ENCODE data around the gene RUNX2.

RUNX2 gene

DNA sequence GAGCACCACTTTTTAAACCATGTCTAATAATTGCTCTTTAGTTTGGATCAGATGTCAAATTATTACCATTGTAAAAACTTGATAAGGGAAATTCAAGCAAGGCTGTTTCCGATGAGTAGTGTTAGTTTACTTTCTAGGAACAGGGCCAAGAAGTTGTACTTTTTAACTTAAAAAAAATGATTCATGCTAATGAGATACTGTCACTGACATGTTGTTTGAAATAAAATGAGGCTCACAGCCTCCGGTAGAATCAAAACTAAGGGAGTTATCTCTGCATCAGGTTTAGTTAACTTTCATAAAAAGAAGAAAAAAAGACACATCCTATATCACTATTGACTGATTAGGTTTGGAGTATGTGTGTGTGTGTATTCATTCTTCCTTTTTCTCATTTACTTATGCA is 104.8 kb downstream of the RUNX2 start:
- H3K9ac ChIP-seq = no peak overlapping the region
- H3K27ac ChIP-seq = no peak overlapping the region
- peaks cover 4 to 25% (median 8%) of the 10 kb centered on the region in 11 experiments; a peak in 19 of 22 replicates for H3K27me3 ChIP-seq
- no peaks in the 10 kb centered on the region for H3K36me3 ChIP-seq
- H4K20me1 ChIP-seq = no peaks in the 10 kb centered on the region
- no peak for TF ChIP-seq Cebpa-rat (IDR thresholded peaks at IDR 0.05)
- H3K9me3 ChIP-seq (replicated peaks in 1 of 11) = no peaks in the 10 kb centered on the region
- H3K4me3 ChIP-seq = no peak overlapping the region
- H3K4me1 ChIP-seq = peaks cover 12 to 55% (median 35%) of the 10 kb centered on the region in 10 experiments; a peak in 19 of 20 replicates
- H3K4me2 ChIP-seq = no peak overlapping the region; a peak in 1 of 22 replicates

GRCh38 chr6:45433533-45434380 is 105.6 kb downstream of the RUNX2 start:
- H3K4me2 ChIP-seq = peak overlapping the region in 8 of 11 experiments; percentile 5 to 77 (median 36); a peak in 10 of 22 replicates
- no peak overlapping the region for H3K4me3 ChIP-seq
- H3K27ac ChIP-seq = peak overlapping the region in 2 of 11 experiments; percentile 19 to 21; a peak in 2 of 22 replicates
- no peak overlapping the region for H3K9ac ChIP-seq
- no peaks in the 10 kb centered on the region for H3K9me3 ChIP-seq (replicated peaks in 1 of 11)
- no peak for TF ChIP-seq Cebpa-rat (IDR thresholded peaks at IDR 0.05)
- no peaks in the 10 kb centered on the region for H3K36me3 ChIP-seq
- peaks cover 0 to 17% (median 1%) of the 10 kb centered on the region in 11 experiments; a peak in 7 of 22 replicates for H3K27me3 ChIP-seq
- peaks cover 12 to 60% (median 43%) of the 10 kb centered on the region in 10 experiments; a peak in 19 of 20 replicates for H3K4me1 ChIP-seq
- no peaks in the 10 kb centered on the region for H4K20me1 ChIP-seq

- Histone ChIP-seq H3K9ac (no peak overlapping the region), H3K4me2 (peak overlapping the region in 5 of 11 experiments; percentile 19 to 77 (median 52); a peak in 9 of 22 replicates), H3K9me3 (replicated peaks in 1 of 11) (no peaks in the 10 kb centered on the region), H3K4me3 (no peak overlapping the region), H4K20me1 (no peaks in the 10 kb centered on the region), H3K36me3 (no peaks in the 10 kb centered on the region), H3K27me3 (peaks cover 0 to 12% (median 0%) of the 10 kb centered on the region in 11 experiments; a peak in 3 of 22 replicates), H3K27ac (peak overlapping the region in 2 of 11 experiments; percentile 19 to 21; a peak in 2 of 22 replicates), H3K4me1 (peaks cover 12 to 66% (median 48%) of the 10 kb centered on the region in 10 experiments; a peak in 19 of 20 replicates)
- no peak for TF ChIP-seq Cebpa-rat (IDR thresholded peaks at IDR 0.05)
Observed at GRCh38 chr6:45434381-45434700, 106.2 kb downstream of the RUNX2 start.

GRCh38 chr6:45436544-45437438 is 108.7 kb downstream of the RUNX2 start:
- Histone ChIP-seq H3K27me3 (0 out of 22 replicates have a peak, but pooled peaks cover 0 to 1% (median 0%) of the 10 kb centered on the region in 11 experiments), H3K4me3 (peak overlapping the region in 3 of 10 experiments; percentile 7 to 22 (median 8); a peak in 3 of 20 replicates), H3K27ac (peak overlapping the region in 10 of 11 experiments; percentile 52 to 83 (median 68); a peak in 20 of 22 replicates), H4K20me1 (no peaks in the 10 kb centered on the region), H3K9ac (peak overlapping the region in 7 of 11 experiments; percentile 25 to 65 (median 42); a peak in 12 of 22 replicates), H3K4me1 (peaks cover 12 to 78% (median 49%) of the 10 kb centered on the region in 10 experiments; a peak in 19 of 20 replicates), H3K36me3 (no peaks in the 10 kb centered on the region), H3K9me3 (replicated peaks in 1 of 11) (no peaks in the 10 kb centered on the region), H3K4me2 (peak overlapping the region; percentile 30 to 78 (median 52); a peak in 21 of 22 replicates)
- TF ChIP-seq Cebpa-rat (IDR thresholded peaks at IDR 0.05) = 0 out of 22 replicates have a peak, but pooled peaks of 2 of the 11 experiments have one; percentile 8 to 22

DNA sequence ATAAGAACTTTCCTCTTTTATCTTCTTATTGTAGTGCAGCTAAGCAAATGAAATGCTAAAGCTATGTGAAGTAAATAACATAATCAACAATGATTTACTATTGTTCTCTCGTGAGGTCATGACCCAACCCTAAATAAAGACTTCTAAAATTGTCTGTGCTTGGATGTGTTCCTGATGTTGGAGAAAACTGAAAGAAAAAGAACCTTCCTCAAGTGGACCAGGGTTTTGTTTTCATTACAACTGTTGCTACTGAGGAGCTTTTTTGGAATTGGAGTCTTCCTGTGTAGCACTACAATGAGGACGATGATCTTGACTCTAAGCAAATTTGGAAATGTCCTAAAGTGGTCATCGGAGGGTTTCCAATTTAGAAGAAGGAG is 109.3 kb downstream of the RUNX2 start:
- no peak for TF ChIP-seq Cebpa-rat (IDR thresholded peaks at IDR 0.05)
- H3K27ac ChIP-seq = peak overlapping the region in 10 of 11 experiments; percentile 52 to 83 (median 68); a peak in 19 of 22 replicates
- peaks cover 12 to 84% (median 49%) of the 10 kb centered on the region in 10 experiments; a peak in 19 of 20 replicates for H3K4me1 ChIP-seq
- 0 out of 20 replicates have a peak overlapping the region, but pooled peaks of 1 of the 10 experiments have one; percentile 8 for H3K4me3 ChIP-seq
- no peaks in the 10 kb centered on the region for H3K27me3 ChIP-seq
- H3K9ac ChIP-seq = peak overlapping the region in 6 of 11 experiments; percentile 25 to 65 (median 46); a peak in 10 of 22 replicates
- no peaks in the 10 kb centered on the region for H3K9me3 ChIP-seq (replicated peaks in 1 of 11)
- no peaks in the 10 kb centered on the region for H4K20me1 ChIP-seq
- H3K36me3 ChIP-seq = no peaks in the 10 kb centered on the region
- peak overlapping the region; percentile 30 to 78 (median 52); a peak in 21 of 22 replicates for H3K4me2 ChIP-seq

DNA sequence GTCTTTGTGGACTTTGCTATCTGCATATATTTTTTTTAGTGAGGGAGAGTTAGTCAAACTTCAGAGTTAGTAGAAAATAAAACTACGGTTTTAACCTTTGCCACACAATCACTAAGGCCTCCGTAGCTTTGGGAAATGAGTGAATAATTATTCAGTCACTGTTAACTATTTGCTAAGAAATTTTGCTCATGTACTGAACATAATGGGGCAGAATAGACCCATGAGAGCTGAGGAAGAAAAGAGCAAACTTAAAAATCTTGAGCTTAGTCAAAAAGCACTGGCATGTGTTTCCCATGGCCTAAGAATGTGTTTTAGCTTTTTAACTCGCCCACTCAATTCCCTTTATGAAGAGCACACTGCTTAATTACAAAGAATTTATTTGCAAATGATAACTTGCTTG is 110.0 kb downstream of the RUNX2 start:
- H3K4me1 ChIP-seq = peaks cover 12 to 89% (median 49%) of the 10 kb centered on the region in 10 experiments; a peak in 19 of 20 replicates
- no peak overlapping the region for H3K4me3 ChIP-seq
- peak overlapping the region in 6 of 11 experiments; percentile 57 to 83 (median 71); a peak in 7 of 22 replicates for H3K27ac ChIP-seq
- H4K20me1 ChIP-seq = no peaks in the 10 kb centered on the region
- H3K4me2 ChIP-seq = peak overlapping the region in 7 of 11 experiments; percentile 41 to 78 (median 76); a peak in 11 of 22 replicates
- no peaks in the 10 kb centered on the region for H3K9me3 ChIP-seq (replicated peaks in 1 of 11)
- H3K9ac ChIP-seq = no peak overlapping the region
- no peak for TF ChIP-seq Cebpa-rat (IDR thresholded peaks at IDR 0.05)
- no peaks in the 10 kb centered on the region for H3K36me3 ChIP-seq
- H3K27me3 ChIP-seq = no peaks in the 10 kb centered on the region

DNA sequence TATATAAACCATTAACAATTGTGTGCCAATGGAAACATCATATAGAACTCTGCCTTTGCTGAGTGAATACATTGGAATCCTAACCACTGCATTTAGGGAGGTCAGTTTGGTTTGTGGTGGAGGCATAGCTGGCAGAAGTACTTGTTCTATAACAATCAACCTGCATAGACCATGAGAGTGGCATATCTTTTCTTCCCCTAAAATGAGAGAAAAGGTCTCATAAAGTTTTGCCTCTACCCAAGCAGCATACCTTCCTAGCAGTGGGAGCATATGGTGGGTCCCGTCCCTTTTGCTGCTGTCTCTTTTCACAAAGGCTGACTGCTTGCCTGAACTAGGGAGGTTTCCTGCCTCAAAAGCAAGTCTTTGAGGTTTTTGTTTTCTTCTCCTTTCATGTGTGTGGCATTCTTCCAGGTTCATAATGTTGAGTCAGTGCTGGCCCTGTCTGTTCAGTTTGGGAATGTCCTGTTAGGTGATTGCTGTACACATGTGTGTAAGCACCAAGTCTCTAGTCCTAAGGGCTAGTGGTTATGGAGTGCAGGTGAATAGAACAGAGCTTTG is 110.8 kb downstream of the RUNX2 start:
- no peak overlapping the region for H3K4me3 ChIP-seq
- no peaks in the 10 kb centered on the region for H3K27me3 ChIP-seq
- H3K9me3 ChIP-seq (replicated peaks in 1 of 11) = no peaks in the 10 kb centered on the region
- H3K4me2 ChIP-seq = peak overlapping the region in 7 of 11 experiments; percentile 33 to 78 (median 76); a peak in 13 of 22 replicates
- no peak overlapping the region for H3K9ac ChIP-seq
- peak overlapping the region in 4 of 11 experiments; percentile 12 to 83 (median 50); a peak in 6 of 22 replicates for H3K27ac ChIP-seq
- H3K4me1 ChIP-seq = peaks cover 12 to 91% (median 47%) of the 10 kb centered on the region in 10 experiments; a peak in 19 of 20 replicates
- H4K20me1 ChIP-seq = no peaks in the 10 kb centered on the region
- TF ChIP-seq Cebpa-rat (IDR thresholded peaks at IDR 0.05) = no peak
- no peaks in the 10 kb centered on the region for H3K36me3 ChIP-seq

GRCh38 chr6:45439459-45439858 is 111.3 kb downstream of the RUNX2 start:
- TF ChIP-seq Cebpa-rat (IDR thresholded peaks at IDR 0.05) = no peak
- no peaks in the 10 kb centered on the region for H4K20me1 ChIP-seq
- peak overlapping the region in 3 of 11 experiments; percentile 12 to 83 (median 28); a peak in 4 of 22 replicates for H3K27ac ChIP-seq
- peaks cover 12 to 91% (median 48%) of the 10 kb centered on the region in 10 experiments; a peak in 19 of 20 replicates for H3K4me1 ChIP-seq
- H3K36me3 ChIP-seq = no peaks in the 10 kb centered on the region
- no peaks in the 10 kb centered on the region for H3K9me3 ChIP-seq (replicated peaks in 1 of 11)
- no peak overlapping the region for H3K9ac ChIP-seq
- peak overlapping the region in 6 of 11 experiments; percentile 33 to 78 (median 76); a peak in 10 of 22 replicates for H3K4me2 ChIP-seq
- H3K27me3 ChIP-seq = no peaks in the 10 kb centered on the region
- no peak overlapping the region for H3K4me3 ChIP-seq

Data from BLaER1 treated with 17β-estradiol and CSF1 and Interleukin-3, amounts not matched to agents 10 nM and 100 nM (cell line).